Head of caudate nucleus (tissue), 42 donors: Measurements from ENCODE around the gene GREB1.
A peak's percentile ranks its signal among the peaks of the same experiment; 100 is the strongest.

Source experiments
- DNase-seq, 42 donors: peaks; one replicate each; pipeline versions ENCODE4 v3.0.0 to v3.0.0-alpha.2; 2020 to 2021; ENCODE audit warnings: mixed read lengths in 7 of 42
- intact Hi-C: fragments of 100-400 bp; cut with DNase I; formaldehyde crosslinking; loops from one replicate; pipeline ENCODE4 v1.15.0; 2022

The GREB1 gene

GRCh38 chr2:11573418-11574175 is 39.8 kb downstream of the GREB1 start:
- intact Hi-C loops, result no loop called here
- DNase-seq, result no peak

GRCh38 chr2:11574176-11575046 is 40.6 kb downstream of the GREB1 start:
- no peak for DNase-seq
- intact Hi-C loops, result no loop called here

GRCh38 chr2:11576398-11576797 is 42.6 kb downstream of the GREB1 start:
- no peak for DNase-seq
- intact Hi-C loops, result no loop called here

DNA sequence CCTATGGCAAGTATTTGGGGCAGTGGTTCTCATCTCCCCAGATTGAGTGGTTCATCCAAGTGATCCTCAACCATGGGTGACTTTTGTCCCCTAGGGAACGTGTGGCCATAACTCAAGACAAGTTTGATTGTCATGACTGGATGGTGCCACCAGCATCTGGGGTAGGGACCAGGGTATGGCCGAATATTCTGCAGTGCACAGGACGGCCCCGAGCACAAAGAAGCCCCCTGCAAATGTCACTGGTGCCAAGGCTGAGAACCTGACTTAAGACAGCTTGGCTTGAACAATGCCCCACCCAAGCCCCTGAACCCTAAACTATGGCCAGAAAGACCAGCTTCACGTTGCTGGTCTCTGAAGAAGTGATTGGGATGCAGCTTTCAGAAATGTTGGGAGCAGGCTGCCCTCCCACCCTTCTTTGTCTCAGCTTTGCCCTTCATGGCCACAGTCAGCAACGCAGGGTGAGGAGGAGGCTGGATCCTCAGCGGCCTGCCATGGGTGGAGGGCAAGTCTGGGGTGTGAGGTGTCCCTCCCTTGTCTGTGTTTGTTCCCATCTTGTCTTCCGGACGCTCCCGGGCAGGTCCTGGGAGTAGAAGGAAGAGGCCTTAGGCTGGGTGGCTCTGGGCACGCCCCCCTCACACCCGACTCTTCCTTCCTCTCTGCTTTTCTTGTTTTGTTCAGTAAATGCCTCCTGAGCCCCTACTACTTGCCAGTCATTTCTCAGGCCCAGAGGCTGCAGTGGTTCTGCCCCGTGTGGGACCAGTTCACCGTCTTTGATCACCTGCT is 43.4 kb downstream of the GREB1 start:
- intact Hi-C loops, result no loop called here
- no peak for DNase-seq

GRCh38 chr2:11578081-11578948 is 44.5 kb downstream of the GREB1 start:
- no peak for DNase-seq
- intact Hi-C loops, result no loop called here

DNA sequence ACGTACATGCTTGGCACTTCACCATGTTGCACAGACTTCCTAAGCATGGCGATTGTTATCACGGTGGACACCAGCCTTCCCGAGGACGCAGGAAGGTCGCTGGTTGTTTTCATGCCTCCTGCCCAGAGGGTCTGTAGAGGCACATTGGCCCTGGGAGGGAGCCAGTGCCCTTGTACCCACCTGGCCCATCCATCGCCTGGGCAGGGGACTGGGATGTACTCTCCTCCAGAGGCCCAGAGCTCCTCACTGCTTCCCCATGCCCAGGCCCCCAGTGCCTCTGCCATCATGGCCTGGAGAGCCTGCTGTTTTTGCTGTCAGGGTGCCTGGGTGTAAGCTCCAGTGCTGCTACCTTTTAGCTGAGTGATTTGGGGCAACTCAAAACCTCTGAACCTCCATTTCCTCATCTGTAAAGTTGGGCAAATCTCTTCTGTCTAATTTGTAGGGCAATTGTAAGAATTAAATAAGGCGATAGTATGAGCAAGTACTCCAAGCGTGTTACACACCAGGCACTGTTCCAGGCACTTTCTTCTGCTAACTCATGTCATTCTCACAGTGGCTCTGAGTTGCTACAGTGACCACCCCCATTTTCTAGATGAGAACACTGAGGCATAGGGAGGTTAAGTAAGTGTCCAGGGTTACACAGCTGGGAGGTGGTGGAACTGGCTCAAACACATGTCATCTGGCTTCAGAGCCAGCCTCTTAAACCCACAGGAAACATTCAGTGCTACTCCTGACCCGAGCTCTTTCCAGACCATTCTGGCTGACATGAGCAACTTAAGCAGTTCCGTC is 45.3 kb downstream of the GREB1 start:
- DNase-seq, result no peak
- intact Hi-C loops, result no loop called here

GRCh38 chr2:11579867-11580659 is 46.2 kb downstream of the GREB1 start:
- no peak for DNase-seq
- intact Hi-C loops, result no loop called here

- intact Hi-C loops, result no loop called here
- DNase-seq, result no peak
Observed at GRCh38 chr2:11580697-11581096, 46.9 kb downstream of the GREB1 start.

- no peak for DNase-seq
- intact Hi-C loops, result no loop called here
Observed at GRCh38 chr2:11581124-11581796, 47.4 kb downstream of the GREB1 start.

DNA sequence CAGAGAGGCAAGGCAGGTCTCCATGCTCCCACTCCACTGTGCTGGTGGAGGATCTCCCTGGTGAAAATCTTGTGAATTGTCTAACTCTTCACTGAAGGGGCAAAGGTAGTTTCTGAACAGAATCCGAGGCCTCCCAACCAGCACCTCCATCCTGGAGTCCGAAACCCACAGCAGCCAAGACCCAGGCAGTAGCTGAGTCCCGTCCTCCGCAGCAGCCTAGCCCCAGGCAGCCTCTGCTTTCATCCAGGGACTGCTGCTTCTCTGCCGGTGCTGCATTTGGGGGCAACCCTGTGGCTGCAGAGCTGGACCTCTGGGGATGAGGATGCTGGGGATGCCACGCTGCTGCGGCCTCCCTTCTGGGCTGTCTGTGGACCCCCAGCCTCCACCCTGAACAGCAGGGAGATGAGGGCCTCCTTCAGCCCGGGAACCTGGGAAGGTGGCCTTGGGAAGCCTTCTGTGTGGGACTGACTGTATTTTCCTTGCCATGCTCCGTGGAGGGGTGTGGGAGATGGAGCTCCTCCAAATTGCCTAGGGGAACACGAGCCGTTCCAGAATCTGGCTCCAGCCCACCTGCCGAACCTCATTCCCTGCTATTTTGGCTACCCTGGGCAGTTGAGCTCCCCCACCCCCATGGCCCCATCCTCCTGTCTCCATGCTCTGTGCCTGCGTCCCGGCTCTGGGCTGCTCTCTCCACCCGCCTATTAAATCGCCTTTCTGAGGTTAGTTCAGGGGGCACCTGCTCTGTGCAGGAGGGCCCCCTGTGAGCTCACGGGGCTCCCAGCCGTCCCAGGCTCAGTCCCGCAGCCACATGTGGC is 48.2 kb downstream of the GREB1 start:
- intact Hi-C loops, result no loop called here
- DNase-seq, result no peak

GRCh38 chr2:11582612-11582861 is 48.7 kb downstream of the GREB1 start:
- intact Hi-C loops, result no loop called here
- peak in 1 of 42 donors; percentile 41 for DNase-seq

- intact Hi-C loops, result no loop called here
- DNase-seq, result peak in 41 of 42 donors; percentile 23 to 88 (median 72)
Observed at GRCh38 chr2:11582862-11583752, 49.3 kb downstream of the GREB1 start.

- intact Hi-C loops, result loop anchor here (2.0 kb wide), 1 partner anchor 105 kb away; no protein-coding TSS in a partner anchor
Observed at GRCh38 chr2:11583840-11584524, 50.1 kb downstream of the GREB1 start.

GRCh38 chr2:11584525-11585056 is 50.7 kb downstream of the GREB1 start:
- DNase-seq, result no peak
- intact Hi-C loops, result loop anchor here (2.0 kb wide), 1 partner anchor 106 kb away; no protein-coding TSS in a partner anchor

More at GRCh38 chr2:11583840-11584524, 50.1 kb downstream of the GREB1 start:
- peak; percentile 74 to 95 (median 88) for DNase-seq
